Gastroesophageal sphincter (tissue), 4 donors: ENCODE results near the gene NEURL1. TPM values are rescaled to one million over a fixed set of nuclear protein-coding genes. Genes with fewer than 3 reads are reported as not detected.
"Not testable (repeated sequence)": the region's sequence is repeated elsewhere in the genome, so short reads cannot be mapped to it uniquely, and the experiment has no call there.

Experiments used
- ATAC-seq: fragments of 150-250 bp; one replicate; pipeline ENCODE4 v1.9.1; 2016; ENCODE audit warnings: mild to moderate bottlenecking, moderate library complexity
- H3K27ac ChIP-seq, 4 donors: fragments of 200-600 bp; sonication (generic) in 3 of 4; 1 replicate in 3 of 4; 2 replicates in 1 of 4; pipeline ENCODE4 v1.5.1; 2016 to 2019
- H3K27me3 ChIP-seq: fragments of 200-600 bp; sonication (generic); one replicate; pipeline ENCODE4 v1.5.1; 2019
- H3K36me3 ChIP-seq, 2 donors: fragments of 200-600 bp; sonication (generic); one replicate each; pipeline ENCODE4 v1.5.1; 2019; ENCODE audit warnings: control low read depth in 1 of 2
- H3K4me1 ChIP-seq, 3 donors: fragments of 200-600 bp; sonication (generic); 1 replicate in 2 of 3; 2 replicates in 1 of 3; pipeline ENCODE4 v1.5.1; 2016 to 2019; ENCODE audit warnings: control low read depth in 2 of 3
- H3K4me3 ChIP-seq, 2 donors: fragments of 200-600 bp; sonication (generic); one replicate each; pipeline ENCODE4 v1.5.1; 2019; ENCODE audit warnings: mild to moderate bottlenecking in 1 of 2, moderate library complexity in 1 of 2
- H3K9me3 ChIP-seq, 3 donors: fragments of 200-600 bp; sonication (generic); one replicate each; pipeline ENCODE4 v1.5.1; 2017 to 2019; ENCODE audit warnings: control low read depth in 2 of 3
- CTCF ChIP-seq, 4 experiments: fragments of 200-600 bp in 2 of 4; fragments of 450-650 bp in 2 of 4; sonication (generic) in 1 of 4; IDR thresholded peaks; one replicate each; pipeline ENCODE4 v1.5.1; 2017 to 2019; ENCODE audit warnings: antibody characterized with exemption in 4 of 4, mild to moderate bottlenecking in 2 of 4, moderate library complexity in 2 of 4
- EP300 ChIP-seq: sonication (generic); formaldehyde crosslinking; IDR thresholded peaks from one replicate; pipeline ENCODE4 v1.6.1; 2017; ENCODE audit warnings: antibody characterized with exemption, mild to moderate bottlenecking
- POLR2A ChIP-seq, 2 donors: fragments of 450-650 bp; IDR thresholded peaks; one replicate each; pipeline ENCODE4 v1.6.1; 2017; ENCODE audit warnings: antibody characterized with exemption in 2 of 2, mild to moderate bottlenecking in 2 of 2, moderate library complexity in 1 of 2
- POLR2AphosphoS5 ChIP-seq: sonication (generic); formaldehyde crosslinking; IDR thresholded peaks from one replicate; pipeline ENCODE4 v1.6.1; 2017; ENCODE audit warnings: antibody characterized with exemption
- WGBS, 2 donors: methylation state at CpG; one replicate each; pipeline ENCODE4 v1.1.5; 2018; ENCODE audit warnings: low coverage in 1 of 2; 5-methylcytosine and 5-hydroxymethylcytosine counted together
- total RNA-seq, 4 donors: library from RNA; depleted of rRNA; stranded (reverse); fragments of >200 nt; gene quantifications; one replicate each; pipeline ENCODE4 v1.1.0, GENCODE V29; 2016

The NEURL1 gene
- total RNA-seq, 4 donors from 2014 or later = 0.15 to 0.27 (median 0.19) TPM; not detected in 1

- Histone ChIP-seq H3K27ac (no peak overlapping the region), H3K4me3 (no peak overlapping the region), H3K4me1 (peaks cover 0 to 26% (median 5%) of the 10 kb centered on the region in 3 donors), H3K9me3 (no peaks in the 10 kb centered on the region), H3K36me3 (peaks cover 0 to 67% of the 10 kb centered on the region in 2 donors), H3K27me3 (no peaks in the 10 kb centered on the region)
- WGBS, 2 donors = 73 to 77% methylated on average over 15 to 18 of the region's 22 CpGs
- ATAC-seq = no peak
- TF ChIP-seq EP300 = no peak
- TF ChIP-seq CTCF (IDR thresholded peaks at IDR 0.05) = no peak
- no peak for TF ChIP-seq POLR2A (IDR thresholded peaks at IDR 0.05)
- TF ChIP-seq POLR2AphosphoS5 = no peak
Measured at GRCh38 chr10:103627111-103627892, 133.8 kb downstream of the NEURL1 start.

GRCh38 chr10:103627893-103628292 is 134.4 kb downstream of the NEURL1 start:
- Histone ChIP-seq H3K9me3 (no peaks in the 10 kb centered on the region), H3K27me3 (no peaks in the 10 kb centered on the region), H3K27ac (no peak overlapping the region), H3K36me3 (peaks cover 0 to 66% of the 10 kb centered on the region in 2 donors), H3K4me1 (peaks cover 0 to 20% (median 0%) of the 10 kb centered on the region in 3 donors), H3K4me3 (no peak overlapping the region)
- TF ChIP-seq CTCF (IDR thresholded peaks at IDR 0.05) = no peak
- no peak for TF ChIP-seq POLR2A (IDR thresholded peaks at IDR 0.05)
- no peak for TF ChIP-seq EP300
- TF ChIP-seq POLR2AphosphoS5 = no peak
- no peak for ATAC-seq
- 83% methylated on average over 2 of the region's 13 CpGs; no CpG with 5 or more reads in 1 of the 2 donors for WGBS, 2 donors

- Histone ChIP-seq H3K36me3 (peaks cover 0 to 65% of the 10 kb centered on the region in 2 donors), H3K27me3 (no peaks in the 10 kb centered on the region), H3K9me3 (no peaks in the 10 kb centered on the region), H3K27ac (no peak overlapping the region), H3K4me3 (no peak overlapping the region), H3K4me1 (peaks cover 0 to 15% (median 0%) of the 10 kb centered on the region in 3 donors)
- no peak for TF ChIP-seq CTCF (IDR thresholded peaks at IDR 0.05)
- no peak for TF ChIP-seq POLR2A (IDR thresholded peaks at IDR 0.05)
- TF ChIP-seq EP300 = no peak
- TF ChIP-seq POLR2AphosphoS5 = no peak
- 60% methylated on average over 1 to 2 of the region's 3 CpGs for WGBS, 2 donors
- ATAC-seq = no peak
Measured at GRCh38 chr10:103629581-103629980, 136.1 kb downstream of the NEURL1 start.

GRCh38 chr10:103630156-103630555 is 136.7 kb downstream of the NEURL1 start:
- Histone ChIP-seq H3K36me3 (peaks cover 0 to 65% of the 10 kb centered on the region in 2 donors), H3K27me3 (no peaks in the 10 kb centered on the region), H3K9me3 (no peaks in the 10 kb centered on the region), H3K4me3 (no peak overlapping the region), H3K4me1 (peaks cover 0 to 20% (median 0%) of the 10 kb centered on the region in 3 donors), H3K27ac (no peak overlapping the region)
- no peak for ATAC-seq
- WGBS, 2 donors = no CpG with 5 or more reads among the region's 1 CpG
- TF ChIP-seq POLR2A (IDR thresholded peaks at IDR 0.05) (no peak), EP300 (no peak), POLR2AphosphoS5 (no peak), CTCF (IDR thresholded peaks at IDR 0.05) (no peak)

GRCh38 chr10:103632247-103632642 is 138.7 kb downstream of the NEURL1 start:
- Histone ChIP-seq H3K4me1 (peaks cover 0 to 41% (median 13%) of the 10 kb centered on the region in 3 donors), H3K27ac (no peak overlapping the region), H3K36me3 (peaks cover 0 to 48% of the 10 kb centered on the region in 2 donors), H3K4me3 (no peak overlapping the region), H3K27me3 (no peaks in the 10 kb centered on the region), H3K9me3 (no peaks in the 10 kb centered on the region)
- no CpG with 5 or more reads among the region's 7 CpGs for WGBS, 2 donors
- TF ChIP-seq POLR2A (IDR thresholded peaks at IDR 0.05) (no peak), POLR2AphosphoS5 (no peak), EP300 (no peak), CTCF (IDR thresholded peaks at IDR 0.05) (no peak)
- no peak for ATAC-seq

- peaks cover 0 to 42% of the 10 kb centered on the region in 2 donors for H3K36me3 ChIP-seq
- not testable (repeated sequence) for H3K4me3 ChIP-seq, H3K27ac ChIP-seq, H3K9me3 ChIP-seq, H3K27me3 ChIP-seq, ATAC-seq
- WGBS, 2 donors = 80 to 90% methylated on average over 1 to 3 of the region's 6 CpGs
- H3K4me1 ChIP-seq = peaks cover 4 to 47% (median 20%) of the 10 kb centered on the region in 3 donors
Measured at GRCh38 chr10:103632871-103633270, 139.4 kb downstream of the NEURL1 start.
